C4-2B (cell line): ENCODE measurements around the gene INCENP.
A peak's percentile ranks its signal among the peaks of the same experiment; 100 is the strongest.
"Not testable (repeated sequence)": the region's sequence is repeated elsewhere in the genome, so short reads cannot be mapped to it uniquely, and the experiment has no call there.

Experiments used
- H3K27ac ChIP-seq: fragments of 450-650 bp; 2 replicates; pipeline ENCODE4 v1.5.1; 2017
- ZFX ChIP-seq: fragments of 450-650 bp; IDR thresholded peaks from 2 replicates; pipeline ENCODE4 v1.6.1; 2017
- TF ChIP-seq, protein P1 (sequence below): fragments of 450-650 bp; conservative IDR thresholded peaks from 2 replicates; pipeline ENCODE4 v1.5.1; 2017; ENCODE audit warnings: mild to moderate bottlenecking

Gene INCENP

DNA sequence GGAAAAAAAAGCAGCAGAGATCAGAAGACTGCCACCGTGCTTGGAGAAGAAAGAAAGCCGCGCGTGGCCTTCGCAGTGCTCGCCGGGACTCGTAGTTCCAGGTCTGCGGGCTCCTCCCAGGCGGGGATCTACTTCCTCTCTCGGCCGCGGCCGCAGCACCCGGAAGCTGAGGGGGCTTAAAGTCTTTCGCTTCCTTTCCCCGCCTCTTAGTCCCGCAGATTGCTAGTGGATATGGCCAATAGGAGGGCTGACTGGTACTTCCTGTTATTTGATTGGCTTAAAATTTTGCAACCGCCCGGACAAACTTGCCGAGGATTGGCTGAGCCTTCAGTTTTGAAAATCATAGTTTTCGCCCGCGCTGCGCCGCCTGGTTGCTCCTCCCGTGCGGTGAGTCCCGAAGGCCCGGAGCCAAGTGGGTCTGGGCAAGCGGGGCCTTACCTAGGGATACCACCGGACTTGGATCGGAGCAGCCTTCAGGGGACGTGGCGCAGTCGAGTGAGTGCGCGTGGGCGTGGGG lies at the start of gene INCENP:
INCENP (plus strand) TSS at position 343 of the 517 bp plus-strand sequence. CDS start 4,151 bp downstream, outside the sequence.
- TF ChIP-seq, protein P1, sequence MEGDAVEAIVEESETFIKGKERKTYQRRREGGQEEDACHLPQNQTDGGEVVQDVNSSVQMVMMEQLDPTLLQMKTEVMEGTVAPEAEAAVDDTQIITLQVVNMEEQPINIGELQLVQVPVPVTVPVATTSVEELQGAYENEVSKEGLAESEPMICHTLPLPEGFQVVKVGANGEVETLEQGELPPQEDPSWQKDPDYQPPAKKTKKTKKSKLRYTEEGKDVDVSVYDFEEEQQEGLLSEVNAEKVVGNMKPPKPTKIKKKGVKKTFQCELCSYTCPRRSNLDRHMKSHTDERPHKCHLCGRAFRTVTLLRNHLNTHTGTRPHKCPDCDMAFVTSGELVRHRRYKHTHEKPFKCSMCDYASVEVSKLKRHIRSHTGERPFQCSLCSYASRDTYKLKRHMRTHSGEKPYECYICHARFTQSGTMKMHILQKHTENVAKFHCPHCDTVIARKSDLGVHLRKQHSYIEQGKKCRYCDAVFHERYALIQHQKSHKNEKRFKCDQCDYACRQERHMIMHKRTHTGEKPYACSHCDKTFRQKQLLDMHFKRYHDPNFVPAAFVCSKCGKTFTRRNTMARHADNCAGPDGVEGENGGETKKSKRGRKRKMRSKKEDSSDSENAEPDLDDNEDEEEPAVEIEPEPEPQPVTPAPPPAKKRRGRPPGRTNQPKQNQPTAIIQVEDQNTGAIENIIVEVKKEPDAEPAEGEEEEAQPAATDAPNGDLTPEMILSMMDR = no peak
- TF ChIP-seq ZFX = no peak
- H3K27ac ChIP-seq = peak within 1 kb of the TSS; percentile 91

DNA sequence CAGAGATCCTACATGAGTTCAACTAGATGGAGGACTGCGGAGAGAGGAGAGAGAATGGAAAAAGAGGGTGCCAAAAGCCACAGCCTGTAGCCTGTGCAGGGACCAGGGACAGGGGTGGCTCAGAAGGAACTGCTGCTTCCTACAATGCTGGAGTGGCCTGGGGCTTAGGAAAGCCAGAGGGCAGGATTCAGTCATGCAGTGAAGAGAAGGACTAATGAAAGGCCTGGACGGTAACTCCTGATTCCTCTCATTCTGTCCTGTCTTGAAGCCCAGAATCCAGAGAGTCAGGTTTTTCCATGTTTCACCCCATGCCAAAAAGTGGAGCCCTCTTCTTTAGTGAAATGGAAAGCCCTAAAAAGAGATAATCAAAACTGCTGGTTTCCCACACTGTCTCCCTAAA lies 48.4 kb upstream of the INCENP start:
- TF ChIP-seq, protein P1 = no peak
- TF ChIP-seq ZFX = no peak
- H3K27ac ChIP-seq = no peak overlapping the region

DNA sequence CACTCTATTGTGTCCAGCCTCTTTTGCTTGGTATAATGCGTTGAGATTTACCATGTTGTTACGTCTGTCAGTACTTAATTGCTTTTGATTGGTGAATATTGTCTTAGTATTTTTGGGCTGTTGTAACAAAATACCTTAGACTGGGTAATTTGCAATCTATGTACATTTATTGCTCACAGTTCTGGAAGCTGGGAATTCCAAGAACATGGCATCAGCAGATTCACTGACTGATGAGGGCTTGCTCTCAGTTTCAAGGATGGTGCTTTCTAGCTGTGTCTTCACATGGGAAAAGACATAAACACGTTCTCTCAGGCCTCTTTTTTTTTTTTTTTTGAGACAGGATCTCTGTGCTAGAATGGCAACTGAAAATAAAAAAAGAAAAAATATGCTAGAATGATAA lies 46.7 kb upstream of the INCENP start:
- no peak overlapping the region for H3K27ac ChIP-seq
- TF ChIP-seq ZFX = no peak
- TF ChIP-seq, protein P1 = no peak

DNA sequence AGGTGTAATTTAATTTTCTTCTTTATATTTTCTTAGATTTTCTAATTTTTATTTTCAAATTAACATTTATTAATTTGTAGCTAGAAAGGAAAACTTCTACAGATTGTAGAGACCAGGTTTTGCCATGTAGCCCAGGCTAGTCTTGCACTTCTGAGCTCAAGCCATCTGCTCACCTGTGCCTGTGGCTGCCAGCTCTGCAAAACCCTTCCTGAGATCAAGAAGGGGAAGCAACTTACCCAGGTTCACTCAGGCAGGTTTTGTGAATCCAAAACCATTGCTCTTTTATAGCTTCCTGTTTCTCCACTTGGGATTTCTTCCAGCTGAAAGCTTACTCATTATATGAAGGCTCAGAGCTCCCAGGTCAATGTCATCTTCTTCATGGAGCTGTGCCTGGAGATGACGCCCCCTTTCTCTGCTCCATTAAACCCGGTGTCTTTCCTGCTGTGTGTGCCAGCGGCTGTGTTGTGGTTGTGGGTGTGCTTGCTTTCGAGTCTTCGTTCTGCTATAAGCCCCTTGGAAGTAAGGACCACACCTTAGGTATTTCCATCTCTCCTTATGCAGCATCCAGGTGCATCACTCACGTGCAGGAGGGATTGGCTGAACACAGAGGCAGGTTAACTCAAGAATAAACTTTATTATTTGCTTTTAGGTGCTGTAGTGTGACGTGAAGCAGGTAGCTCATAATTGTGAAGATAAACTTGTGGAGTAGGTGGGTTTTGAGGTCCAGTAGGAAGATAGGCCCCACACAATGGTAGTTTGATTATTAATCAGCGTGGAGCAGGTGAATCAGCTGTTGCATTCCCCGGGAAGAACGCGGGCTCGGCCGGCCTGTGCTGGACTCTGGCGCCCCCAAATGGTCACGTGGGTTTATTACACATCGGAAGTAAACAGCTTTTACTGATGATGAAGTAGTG lies 42.2 kb upstream of the INCENP start:
- TF ChIP-seq, protein P1 = peak; percentile 99
- TF ChIP-seq ZFX = no peak
- no peak overlapping the region for H3K27ac ChIP-seq

DNA sequence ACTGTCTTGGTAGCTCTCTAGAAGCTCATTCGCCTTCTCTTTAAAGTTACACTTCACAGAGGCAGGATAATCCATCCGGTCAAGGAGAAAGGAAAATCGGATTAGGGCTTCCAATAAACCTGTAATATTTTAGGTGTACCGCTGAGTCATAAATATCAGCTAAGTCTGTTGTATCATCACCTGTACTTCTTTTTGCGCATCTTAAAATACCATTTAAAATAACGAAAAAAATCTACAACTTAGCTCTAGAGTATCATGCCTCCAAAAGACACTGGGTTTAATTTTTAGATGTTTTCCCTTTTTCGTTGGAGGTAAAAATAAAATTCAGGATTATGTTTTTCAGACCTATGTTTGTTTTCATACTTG lies 41.5 kb upstream of the INCENP start:
- H3K27ac ChIP-seq = no peak overlapping the region
- TF ChIP-seq ZFX = no peak
- TF ChIP-seq, protein P1 = peak; percentile 51

DNA sequence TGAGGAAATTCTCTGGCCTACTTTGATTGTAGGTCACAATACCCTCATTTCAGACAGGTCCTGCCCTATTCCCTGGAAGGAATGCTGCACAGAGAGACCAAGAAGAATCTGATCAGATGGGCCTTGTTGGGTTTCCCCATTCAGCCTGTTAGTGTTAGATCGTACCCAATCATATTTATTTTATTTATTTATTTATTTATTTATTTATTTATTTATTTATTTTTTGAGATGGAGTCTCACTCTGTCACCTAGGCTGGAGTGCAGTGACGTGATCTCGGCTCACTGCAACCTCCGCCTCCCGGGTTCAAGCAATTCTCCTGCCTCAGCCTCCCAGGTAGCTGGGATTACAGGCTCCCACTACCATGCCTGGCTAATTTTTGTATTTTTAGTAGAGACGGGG lies 39.0 kb upstream of the INCENP start:
- not testable (repeated sequence) for H3K27ac ChIP-seq

DNA sequence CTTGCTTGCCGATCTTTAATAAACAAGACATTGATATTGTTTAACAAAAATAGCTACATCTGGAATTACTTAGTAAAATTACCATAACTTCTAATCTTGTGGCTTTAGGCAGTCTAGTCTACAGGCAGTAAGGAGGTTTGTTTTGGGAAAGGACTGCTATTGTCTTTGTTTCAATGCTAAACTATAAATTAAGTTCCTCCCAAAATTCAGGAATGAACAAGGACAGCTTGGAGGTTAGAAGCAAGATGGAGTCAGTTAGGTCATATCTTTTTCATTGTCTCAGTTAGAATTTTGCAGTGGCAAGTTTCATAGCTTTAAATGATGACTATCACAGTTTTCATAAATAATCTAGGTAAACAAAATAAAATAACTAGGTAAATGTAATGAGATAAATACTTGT lies 36.1 kb upstream of the INCENP start:
- TF ChIP-seq ZFX = no peak
- TF ChIP-seq, protein P1 = no peak
- no peak overlapping the region for H3K27ac ChIP-seq
